Suprapubic skin (tissue), 4 donors: Measurements from ENCODE around the gene UBTD2. TPM values are rescaled to one million over a fixed set of nuclear protein-coding genes. Genes with fewer than 3 reads are reported as not detected.

Source experiments
- DNase-seq, 2 donors: peaks; one replicate each; pipeline ENCODE4 v3.0.0-alpha.2; 2019; ENCODE audit warnings: low spot score in 2 of 2
- H3K27ac ChIP-seq: fragments of 200-600 bp; sonication (generic); one replicate; pipeline ENCODE4 v1.5.1; 2019
- H3K27me3 ChIP-seq: fragments of 200-600 bp; sonication (generic); one replicate; pipeline ENCODE4 v1.5.1; 2019
- H3K36me3 ChIP-seq: fragments of 200-600 bp; sonication (generic); one replicate; pipeline ENCODE4 v1.5.1; 2019
- H3K4me1 ChIP-seq: fragments of 200-600 bp; sonication (generic); one replicate; pipeline ENCODE4 v1.5.1; 2019
- H3K4me3 ChIP-seq: fragments of 200-600 bp; sonication (generic); one replicate; pipeline ENCODE4 v1.5.1; 2019; ENCODE audit warnings: mild to moderate bottlenecking
- H3K9me3 ChIP-seq: fragments of 200-600 bp; sonication (generic); one replicate; pipeline ENCODE4 v1.5.1; 2019
- EP300 ChIP-seq: sonication (generic); formaldehyde crosslinking; IDR thresholded peaks from one replicate; pipeline ENCODE4 v1.6.1; 2017; ENCODE audit warnings: antibody characterized with exemption
- POLR2A ChIP-seq, 2 donors: fragments of 450-650 bp; IDR thresholded peaks; one replicate each; pipeline ENCODE4 v1.6.1; 2017; ENCODE audit warnings: antibody characterized with exemption in 2 of 2, mild to moderate bottlenecking in 2 of 2, moderate library complexity in 2 of 2
- POLR2AphosphoS5 ChIP-seq, 3 donors: sonication (generic); formaldehyde crosslinking; IDR thresholded peaks; one replicate each; pipeline ENCODE4 v1.6.1; 2017; ENCODE audit warnings: antibody characterized with exemption in 3 of 3
- WGBS: methylation state at CpG from one replicate; pipeline ENCODE4 v1.1.5; 2018; 5-methylcytosine and 5-hydroxymethylcytosine counted together
- total RNA-seq, 4 donors: library from RNA; depleted of rRNA; stranded (reverse); fragments of >200 nt; gene quantifications; one replicate each; pipeline ENCODE4 v1.1.0, GENCODE V29; 2016
- TF ChIP-seq, protein P1 (sequence below), 2 donors: fragments of 200-600 bp in 1 of 2; fragments of 450-650 bp in 1 of 2; sonication (generic) in 1 of 2; IDR thresholded peaks; one replicate each; pipeline ENCODE4 v1.5.1; 2016 to 2019; ENCODE audit warnings: antibody characterized with exemption in 2 of 2, mild to moderate bottlenecking in 1 of 2, moderate library complexity in 1 of 2

The UBTD2 gene
- total RNA-seq, 4 donors from 2014 or later: 7.0 to 14.6 (median 12.8) TPM

DNA sequence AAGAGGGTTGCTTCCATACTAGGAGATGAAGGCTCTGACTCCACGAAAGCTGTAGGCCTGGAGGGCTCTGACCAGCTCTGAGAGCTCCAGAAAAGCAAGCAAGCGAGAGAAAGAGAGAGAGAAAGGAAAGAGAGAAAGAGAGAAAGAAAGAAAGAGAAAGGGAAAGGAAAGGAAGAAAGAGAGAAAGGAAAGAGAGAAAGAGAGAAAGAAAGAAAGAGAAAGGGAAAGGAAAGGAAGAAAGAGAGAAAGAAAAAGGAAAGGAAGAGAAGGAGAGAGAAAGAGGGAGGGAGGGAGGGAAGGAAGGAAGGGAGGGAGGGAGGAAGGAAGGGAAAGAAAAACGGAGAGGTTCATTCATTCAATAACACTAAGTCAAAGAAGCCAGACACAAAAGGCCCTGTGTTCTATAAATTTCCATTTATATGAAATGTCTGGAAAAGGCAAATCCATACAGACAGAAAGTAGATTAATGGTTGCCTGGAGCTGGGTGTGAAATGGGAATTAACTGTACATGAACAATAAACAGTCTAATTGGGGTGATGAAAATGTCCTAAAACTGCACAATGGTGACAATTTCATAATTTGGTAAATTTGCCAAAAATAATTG lies 93.8 kb downstream of the UBTD2 start:
- H3K36me3 ChIP-seq: no peaks in the 10 kb centered on the region
- no peak overlapping the region for H3K27ac ChIP-seq
- H3K27me3 ChIP-seq: no peaks in the 10 kb centered on the region
- no peak overlapping the region for H3K4me3 ChIP-seq
- H3K4me1 ChIP-seq: peaks cover 28% of the 10 kb centered on the region
- TF ChIP-seq POLR2A (IDR thresholded peaks at IDR 0.05) (no peak), POLR2AphosphoS5 (IDR thresholded peaks at IDR 0.05) (no peak), EP300 (no peak)
- TF ChIP-seq, protein P1, sequence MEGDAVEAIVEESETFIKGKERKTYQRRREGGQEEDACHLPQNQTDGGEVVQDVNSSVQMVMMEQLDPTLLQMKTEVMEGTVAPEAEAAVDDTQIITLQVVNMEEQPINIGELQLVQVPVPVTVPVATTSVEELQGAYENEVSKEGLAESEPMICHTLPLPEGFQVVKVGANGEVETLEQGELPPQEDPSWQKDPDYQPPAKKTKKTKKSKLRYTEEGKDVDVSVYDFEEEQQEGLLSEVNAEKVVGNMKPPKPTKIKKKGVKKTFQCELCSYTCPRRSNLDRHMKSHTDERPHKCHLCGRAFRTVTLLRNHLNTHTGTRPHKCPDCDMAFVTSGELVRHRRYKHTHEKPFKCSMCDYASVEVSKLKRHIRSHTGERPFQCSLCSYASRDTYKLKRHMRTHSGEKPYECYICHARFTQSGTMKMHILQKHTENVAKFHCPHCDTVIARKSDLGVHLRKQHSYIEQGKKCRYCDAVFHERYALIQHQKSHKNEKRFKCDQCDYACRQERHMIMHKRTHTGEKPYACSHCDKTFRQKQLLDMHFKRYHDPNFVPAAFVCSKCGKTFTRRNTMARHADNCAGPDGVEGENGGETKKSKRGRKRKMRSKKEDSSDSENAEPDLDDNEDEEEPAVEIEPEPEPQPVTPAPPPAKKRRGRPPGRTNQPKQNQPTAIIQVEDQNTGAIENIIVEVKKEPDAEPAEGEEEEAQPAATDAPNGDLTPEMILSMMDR (IDR thresholded peaks at IDR 0.05): no peak
- no peak for DNase-seq
- no peaks in the 10 kb centered on the region for H3K9me3 ChIP-seq
- WGBS: 72% methylated on average over 3 of the region's 3 CpGs

DNA sequence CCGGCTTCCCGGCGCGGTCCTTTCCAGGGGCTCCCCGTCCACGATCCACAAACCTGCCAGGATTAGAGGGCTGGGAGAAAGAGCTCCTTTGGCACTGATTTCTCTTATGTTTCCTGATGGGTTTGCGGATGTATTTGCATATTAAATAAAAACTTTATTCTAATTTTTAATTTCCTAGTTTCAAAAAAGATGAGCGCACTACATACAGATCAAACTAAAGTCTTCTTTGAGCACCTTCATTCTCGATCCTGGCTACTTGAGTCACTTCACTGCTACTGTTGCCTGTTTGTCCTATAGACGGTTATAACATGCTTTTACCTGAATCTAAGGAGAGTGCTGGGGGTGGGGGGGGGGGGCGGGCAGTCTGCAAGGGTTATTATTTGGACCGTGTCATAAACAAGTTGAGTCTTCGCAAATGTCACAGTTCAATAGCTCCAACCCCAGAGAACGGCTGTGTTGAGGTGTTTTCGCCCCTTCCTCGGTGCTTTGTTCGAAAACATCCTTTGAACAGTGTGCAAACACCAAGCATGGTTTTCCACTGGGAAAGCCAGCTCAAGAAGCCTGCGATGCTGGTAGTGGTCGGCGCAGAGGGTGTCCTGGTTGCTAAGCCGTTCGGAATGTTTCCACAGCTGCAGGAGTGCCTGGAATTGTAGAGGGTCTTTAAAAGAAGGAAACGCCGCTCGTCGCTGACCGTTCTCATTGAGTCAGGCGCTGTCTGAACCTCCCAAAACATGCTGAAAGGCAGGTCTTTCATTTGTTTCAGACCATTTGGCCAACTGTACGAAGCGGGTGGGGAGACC lies 94.5 kb downstream of the UBTD2 start:
- Histone ChIP-seq H3K4me1 (peaks cover 28% of the 10 kb centered on the region), H3K27ac (no peak overlapping the region), H3K4me3 (peak overlapping the region; percentile 83), H3K9me3 (no peaks in the 10 kb centered on the region), H3K36me3 (no peaks in the 10 kb centered on the region), H3K27me3 (no peaks in the 10 kb centered on the region)
- no peak for DNase-seq
- TF ChIP-seq POLR2A (IDR thresholded peaks at IDR 0.05): no peak
- TF ChIP-seq POLR2AphosphoS5 (IDR thresholded peaks at IDR 0.05): no peak
- TF ChIP-seq, protein P1 (IDR thresholded peaks at IDR 0.05): no peak
- no peak for TF ChIP-seq EP300
- WGBS: 47% methylated on average over 30 of the region's 30 CpGs

DNA sequence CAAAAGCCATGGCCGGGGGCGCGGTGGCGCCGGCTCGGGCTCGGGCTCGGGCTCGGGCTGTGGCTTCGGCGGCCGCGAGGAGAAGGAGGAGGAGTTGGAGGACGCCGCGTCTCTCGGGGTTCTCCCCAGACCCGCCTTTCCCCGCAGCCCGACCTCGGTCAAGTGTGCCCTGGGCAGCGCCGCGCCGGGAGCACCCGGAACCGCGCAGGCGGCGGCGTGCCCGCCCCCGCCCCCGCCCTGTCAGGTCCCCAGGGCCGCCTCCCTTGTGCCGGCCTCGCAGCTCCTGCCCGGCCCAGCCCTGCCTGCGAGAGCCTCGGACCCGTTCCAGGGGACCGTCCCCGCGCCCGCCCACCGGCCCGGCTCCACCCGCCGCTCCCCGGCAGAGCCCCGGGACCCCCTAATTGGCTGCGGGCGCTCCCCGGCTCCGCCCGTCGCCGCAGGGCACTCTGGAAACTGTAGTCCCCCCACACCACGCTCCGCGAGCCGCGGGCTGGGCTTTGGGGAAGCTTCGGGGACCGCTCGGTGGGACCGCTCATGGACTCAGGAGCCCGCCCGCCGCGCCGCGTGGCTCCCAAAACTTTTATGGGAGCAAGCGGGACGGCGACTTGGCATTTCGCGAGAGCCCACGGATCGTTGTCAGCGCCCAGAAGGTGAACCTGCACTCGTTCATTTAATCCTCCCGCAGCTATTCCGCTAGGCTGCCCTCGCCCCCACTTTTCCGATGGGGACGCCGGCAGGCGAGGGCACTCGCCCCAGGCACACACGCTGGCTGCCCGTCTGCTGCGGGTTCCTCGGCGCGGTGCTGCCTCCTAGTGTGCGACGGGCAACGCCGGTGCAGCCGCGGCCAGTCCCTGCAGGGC lies 95.3 kb downstream of the UBTD2 start, which contains the start of gene STK10:
Gene STK10 (minus strand): TSS at position 192 of the 860 bp plus-strand sequence. CDS start 182 bp downstream, at position 10.
- H3K27ac ChIP-seq: peak within 1 kb of the TSS; percentile 84
- WGBS: 0% methylated on average over 22 of the region's 102 CpGs
- H3K9me3 ChIP-seq: no peaks in the 10 kb centered on the region
- H3K4me1 ChIP-seq: peaks cover 28% of the 10 kb centered on the region
- no peaks in the 10 kb centered on the region for H3K27me3 ChIP-seq
- DNase-seq: peak; percentile 92
- no peaks in the 10 kb centered on the region for H3K36me3 ChIP-seq
- TF ChIP-seq POLR2AphosphoS5 (IDR thresholded peaks at IDR 0.05) (peak in 1 of 3 donors; percentile 15), EP300 (no peak), POLR2A (IDR thresholded peaks at IDR 0.05) (peak in 1 of 2 donors; percentile 53)
- TF ChIP-seq, protein P1 (IDR thresholded peaks at IDR 0.05): peak; percentile 14 to 93
- H3K4me3 ChIP-seq: peak within 1 kb of the TSS; percentile 83

DNA sequence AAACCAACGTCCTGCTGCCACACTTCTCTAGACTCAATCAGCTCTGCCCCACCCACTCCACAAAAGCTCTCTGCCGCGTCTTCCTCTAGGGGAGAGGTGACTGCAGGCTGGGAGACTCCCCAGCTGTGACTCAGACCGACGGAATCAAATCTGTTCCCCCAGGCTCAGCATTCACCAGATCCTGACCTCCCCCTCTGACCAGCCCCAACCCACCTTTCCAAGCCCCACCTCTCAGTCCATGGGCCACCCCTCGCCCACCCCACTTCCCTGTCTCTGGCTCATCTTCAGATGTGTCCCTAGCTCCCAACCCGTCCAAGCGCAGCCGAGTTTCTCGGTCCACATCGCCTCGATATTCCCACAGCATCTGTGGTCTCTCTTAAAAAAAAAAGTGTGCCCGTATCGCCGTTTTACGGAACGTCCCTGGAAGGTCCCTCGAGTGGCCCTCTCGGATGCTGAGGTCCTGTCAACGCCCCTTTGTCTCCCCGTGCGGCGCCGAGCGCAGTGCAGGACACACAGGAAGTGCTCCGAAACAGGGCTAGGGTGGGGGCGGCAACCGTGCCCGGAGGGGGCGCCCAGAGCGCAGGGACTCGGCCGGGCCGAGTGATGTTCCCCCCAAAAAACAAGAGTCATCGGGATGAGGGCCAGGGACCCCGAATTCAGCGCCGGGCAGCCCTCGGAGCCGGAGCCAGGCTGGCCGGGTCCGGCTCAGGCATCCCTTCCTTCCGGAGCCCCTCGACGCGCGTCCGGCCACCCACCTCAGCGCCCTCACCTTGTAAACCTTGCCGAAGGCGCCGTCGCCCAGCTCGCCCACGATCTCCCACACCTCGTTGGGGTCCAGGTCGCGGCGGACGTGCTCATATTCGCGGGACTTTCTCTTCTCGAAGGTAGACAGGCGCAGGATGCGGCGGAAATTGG lies 96.2 kb downstream of the UBTD2 start:
- Histone ChIP-seq H3K27ac (peak overlapping the region; percentile 84), H3K4me3 (peak overlapping the region; percentile 83), H3K36me3 (no peaks in the 10 kb centered on the region), H3K9me3 (no peaks in the 10 kb centered on the region), H3K27me3 (no peaks in the 10 kb centered on the region), H3K4me1 (peaks cover 28% of the 10 kb centered on the region)
- TF ChIP-seq EP300: no peak
- TF ChIP-seq POLR2A (IDR thresholded peaks at IDR 0.05): peak in 1 of 2 donors; percentile 32
- whole genome bisulfite sequencing: under 1% methylated on average over 54 of the region's 66 CpGs
- peak; percentile 81 to 82 for DNase-seq
